Activated T-cell treated with anti-CD3 and anti-CD28 coated beads, Interleukin-2, amount 50 U/mL, for 4 hours (primary cell): ENCODE data around the gene INKA1. TPM values are rescaled to one million over a fixed set of nuclear protein-coding genes. Genes with fewer than 3 reads are reported as not detected.

ENCODE experiments used
- ATAC-seq, 2 donors: fragments of 200-7000 bp; cut with Tn5 transposase; one replicate each; pipeline ENCODE4 v1.10.0; 2021
- DNase-seq: peaks from one replicate; pipeline ENCODE4 v3.0.0-alpha.2; 2020
- H3K27me3 Mint-ChIP-seq: one replicate; pipeline ENCODE4 v1.8.0; 2021; ENCODE audit warnings: low read depth, mixed read lengths
- H3K36me3 Mint-ChIP-seq: one replicate; pipeline ENCODE4 v1.8.0; 2022; ENCODE audit warnings: mixed read lengths; ENCODE audit not compliant: insufficient read depth
- H3K4me1 Mint-ChIP-seq: one replicate; pipeline ENCODE4 v1.8.0; 2021; ENCODE audit warnings: low read depth, mixed read lengths
- H3K4me3 Mint-ChIP-seq: one replicate; pipeline ENCODE4 v1.8.0; 2021; ENCODE audit warnings: mild to moderate bottlenecking, moderate library complexity, mixed read lengths
- H3K9me3 Mint-ChIP-seq: one replicate; pipeline ENCODE4 v1.8.0; 2021; ENCODE audit warnings: mixed read lengths
- total RNA-seq, 3 donors: library from RNA; stranded (reverse); gene quantifications; one replicate each; pipeline ENCODE4 v1.2.1, GENCODE V29; 2021

Gene INKA1
- total RNA-seq, 3 donors from 2014 or later = 1.4 to 1.8 (median 1.4) TPM

- Mint-ChIP-seq H3K4me3 (no peak overlapping the region), H3K36me3 (no peaks in the 10 kb centered on the region)
- no peak for ATAC-seq
These were observed 9.5 kb upstream of the INKA1 start for GRCh38 chr3:49793486-49794085.

DNA sequence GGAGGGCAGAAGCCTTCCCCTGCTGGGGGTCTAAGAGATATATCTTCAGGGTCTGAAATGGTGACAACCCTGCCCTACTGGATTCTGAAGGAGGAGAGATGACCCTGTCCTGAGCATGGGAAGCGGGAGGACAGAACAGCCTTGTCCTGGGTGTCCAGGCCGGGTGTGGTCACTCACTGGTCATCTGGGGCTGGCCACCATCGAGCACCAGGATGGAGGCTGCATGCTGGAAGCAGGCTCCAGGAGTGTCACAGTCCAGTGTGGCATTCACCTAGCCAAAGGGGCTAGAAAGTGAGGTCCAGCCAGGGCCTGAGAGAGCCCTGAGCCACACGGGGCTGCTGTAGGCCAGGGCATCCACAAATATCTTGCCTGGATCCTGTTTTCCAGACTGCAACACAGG, 8.6 kb upstream of the INKA1 start:
- H3K27me3 Mint-ChIP-seq = no peaks in the 10 kb centered on the region
- no peaks in the 10 kb centered on the region for H3K9me3 Mint-ChIP-seq
- H3K4me3 Mint-ChIP-seq = no peak overlapping the region
- peaks cover 2% of the 10 kb centered on the region for H3K4me1 Mint-ChIP-seq
- no peak for ATAC-seq
- no peaks in the 10 kb centered on the region for H3K36me3 Mint-ChIP-seq
- DNase-seq = no peak

More at GRCh38 chr3:49793486-49794085, 9.5 kb upstream of the INKA1 start:
- peaks cover 2% of the 10 kb centered on the region for H3K4me1 Mint-ChIP-seq
- H3K27me3 Mint-ChIP-seq = no peaks in the 10 kb centered on the region
- DNase-seq = no peak
- H3K9me3 Mint-ChIP-seq = no peaks in the 10 kb centered on the region

DNA sequence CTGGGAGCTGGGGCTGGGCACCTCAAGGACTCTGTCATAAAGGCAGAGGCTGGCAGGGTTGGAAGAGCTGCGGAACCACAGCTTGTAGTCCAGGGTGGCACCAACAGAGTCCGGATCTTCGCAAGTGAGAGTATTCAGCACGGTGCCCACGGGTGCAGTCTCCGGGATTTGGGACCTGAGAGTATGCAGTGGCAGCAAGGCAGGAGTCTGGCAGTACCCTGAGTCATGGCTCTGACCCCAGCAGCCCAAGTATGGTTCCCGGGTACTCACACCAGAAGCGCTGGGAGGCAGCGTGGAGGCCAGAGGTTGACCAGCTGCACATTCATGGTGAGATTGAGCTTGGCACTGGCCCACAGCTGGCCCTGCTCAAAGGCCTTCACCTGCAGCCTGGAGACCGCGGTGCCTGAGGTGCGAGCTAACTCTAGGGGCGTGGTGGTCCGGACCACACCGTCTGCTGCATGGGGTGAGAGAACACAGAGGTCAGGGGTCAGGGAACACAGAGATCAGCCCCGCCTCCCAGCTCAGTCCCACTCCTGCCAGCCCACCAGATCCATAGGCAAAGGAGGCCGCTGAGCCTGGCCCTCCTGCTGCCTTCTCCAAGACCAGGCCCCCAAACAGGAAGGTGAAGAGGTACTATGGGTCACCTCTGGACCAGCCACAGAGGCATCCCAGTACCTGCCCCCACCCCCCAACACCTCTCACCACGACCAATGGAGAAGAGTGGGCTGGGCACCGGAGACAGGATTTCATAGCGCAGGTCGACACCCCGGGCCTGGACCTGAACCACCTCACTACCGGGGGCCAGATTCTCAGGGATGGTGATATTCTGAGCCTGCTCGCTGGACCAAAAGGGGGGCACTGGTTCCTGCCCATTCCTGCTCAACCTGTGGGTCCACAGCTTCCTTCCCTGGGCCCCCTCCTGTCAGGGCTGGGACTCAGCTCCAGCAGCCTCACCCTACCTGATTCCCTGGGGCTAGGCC, 7.8 kb upstream of the INKA1 start:
- Mint-ChIP-seq H3K27me3 (no peaks in the 10 kb centered on the region), H3K4me3 (no peak overlapping the region), H3K4me1 (no peaks in the 10 kb centered on the region), H3K9me3 (no peaks in the 10 kb centered on the region), H3K36me3 (no peaks in the 10 kb centered on the region)
- ATAC-seq = no peak
- DNase-seq = no peak

DNA sequence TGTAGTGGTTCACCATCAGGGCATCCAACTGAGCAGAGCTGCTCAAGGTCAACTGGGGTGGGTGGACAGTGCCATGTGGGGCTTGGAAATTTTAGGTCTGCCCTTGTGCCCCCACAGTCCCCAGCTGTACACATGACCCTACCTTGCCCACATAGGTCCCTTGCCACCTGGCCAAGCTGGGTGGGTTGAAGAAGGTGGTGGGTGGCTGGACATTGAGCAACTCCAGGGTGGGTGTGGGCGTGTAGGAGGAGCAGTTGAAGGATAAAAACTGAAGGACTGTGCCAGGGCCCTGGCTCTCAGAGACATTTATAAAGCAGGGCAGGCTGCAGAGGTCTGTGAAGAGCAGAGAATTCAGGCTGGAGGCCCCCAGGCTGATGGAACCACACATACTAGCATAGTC, 4.0 kb upstream of the INKA1 start:
- H3K9me3 Mint-ChIP-seq = no peaks in the 10 kb centered on the region
- H3K4me1 Mint-ChIP-seq = peaks cover 7% of the 10 kb centered on the region
- no peak for DNase-seq
- no peaks in the 10 kb centered on the region for H3K27me3 Mint-ChIP-seq
- ATAC-seq = no peak
- no peak overlapping the region for H3K4me3 Mint-ChIP-seq
- H3K36me3 Mint-ChIP-seq = no peaks in the 10 kb centered on the region

- no peaks in the 10 kb centered on the region for H3K9me3 Mint-ChIP-seq
- no peaks in the 10 kb centered on the region for H3K36me3 Mint-ChIP-seq
- H3K27me3 Mint-ChIP-seq = no peaks in the 10 kb centered on the region
These were observed 3.3 kb upstream of the INKA1 start, which contains the start of gene CDHR4 for GRCh38 chr3:49799761-49800160. TSS of gene CDHR4 (minus strand) at chr3:49799873. CDS start at chr3:49799812, 61 bp downstream.

DNA sequence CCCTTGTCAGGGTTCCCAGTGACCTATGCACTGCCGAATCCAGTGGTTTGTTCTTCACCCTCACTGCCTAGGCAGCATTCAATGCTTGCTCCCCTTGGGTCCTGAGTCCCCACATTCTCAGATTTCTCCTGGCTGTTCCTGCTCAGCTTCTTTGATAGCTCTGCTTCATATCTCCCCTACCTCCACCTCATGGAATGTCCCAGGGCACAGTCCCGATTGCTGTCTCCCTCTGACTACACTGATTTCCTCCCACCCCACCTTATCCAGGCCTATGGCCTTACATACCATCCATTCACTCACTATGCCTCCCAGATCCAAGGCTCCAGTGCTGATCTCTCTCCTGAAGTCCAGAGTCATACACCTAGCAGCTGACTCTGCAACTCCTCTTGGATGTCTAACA, 1.9 kb upstream of the INKA1 start:
- Mint-ChIP-seq H3K36me3 (no peaks in the 10 kb centered on the region), H3K4me1 (peaks cover 20% of the 10 kb centered on the region), H3K27me3 (no peaks in the 10 kb centered on the region), H3K9me3 (no peaks in the 10 kb centered on the region), H3K4me3 (peak overlapping the region; percentile 2)
- DNase-seq = no peak
- no peak for ATAC-seq

More at GRCh38 chr3:49799761-49800160, 3.3 kb upstream of the INKA1 start, which contains the start of gene CDHR4:
- no peak within 1 kb of the TSS for H3K4me3 Mint-ChIP-seq
- ATAC-seq (no peak), DNase-seq (no peak)
- H3K4me1 Mint-ChIP-seq = peaks cover 10% of the 10 kb centered on the region

DNA sequence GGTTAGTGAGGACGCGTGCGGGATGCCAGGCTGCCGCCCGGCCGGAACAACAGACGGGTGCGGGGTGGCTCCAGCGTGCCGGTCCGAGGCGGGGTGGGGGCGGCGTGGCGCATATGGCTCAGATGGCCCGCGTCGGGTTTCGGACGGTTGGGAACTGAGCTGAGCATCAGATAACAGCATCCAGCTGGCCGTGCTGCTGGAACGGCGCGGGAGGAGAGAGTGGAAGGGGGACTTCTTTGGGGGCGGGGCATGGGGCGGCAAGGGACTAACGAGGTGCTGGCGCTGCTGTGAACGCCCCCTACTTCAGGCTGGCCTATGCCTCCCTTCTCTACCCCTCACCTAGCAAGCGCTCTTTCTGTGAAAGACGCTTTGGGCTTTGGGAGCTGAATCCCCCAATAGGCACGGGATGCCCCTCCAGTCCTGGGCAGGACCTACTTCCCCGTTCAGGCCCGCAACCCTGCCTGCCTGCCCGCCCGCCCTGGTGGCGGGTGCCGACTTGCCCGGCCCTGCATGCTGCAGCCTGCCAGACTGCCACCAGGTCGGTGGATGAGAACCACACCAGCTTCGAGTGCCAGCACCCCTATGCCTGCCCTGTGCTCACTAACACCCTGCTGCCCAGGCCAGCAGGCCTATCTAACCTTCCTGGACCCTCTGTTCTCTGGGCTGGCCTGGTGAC, 542 bp downstream of the INKA1 start:
- Mint-ChIP-seq H3K4me1 (peaks cover 44% of the 10 kb centered on the region), H3K4me3 (peak overlapping the region; percentile 85), H3K36me3 (no peaks in the 10 kb centered on the region), H3K9me3 (no peaks in the 10 kb centered on the region), H3K27me3 (no peaks in the 10 kb centered on the region)
- DNase-seq (peak; percentile 28), ATAC-seq (peak; percentile 27 to 31)

GRCh38 chr3:49804141-49805041, 1.3 kb downstream of the INKA1 start:
- ATAC-seq = no peak
- H3K36me3 Mint-ChIP-seq = no peaks in the 10 kb centered on the region
- H3K4me1 Mint-ChIP-seq = peaks cover 44% of the 10 kb centered on the region
- peak overlapping the region; percentile 85 for H3K4me3 Mint-ChIP-seq
- no peaks in the 10 kb centered on the region for H3K27me3 Mint-ChIP-seq
- H3K9me3 Mint-ChIP-seq = no peaks in the 10 kb centered on the region
- no peak for DNase-seq

- Mint-ChIP-seq H3K36me3 (peaks cover 9% of the 10 kb centered on the region), H3K4me3 (no peak overlapping the region)
These were observed 2.3 kb downstream of the INKA1 start for GRCh38 chr3:49805367-49805782.

DNA sequence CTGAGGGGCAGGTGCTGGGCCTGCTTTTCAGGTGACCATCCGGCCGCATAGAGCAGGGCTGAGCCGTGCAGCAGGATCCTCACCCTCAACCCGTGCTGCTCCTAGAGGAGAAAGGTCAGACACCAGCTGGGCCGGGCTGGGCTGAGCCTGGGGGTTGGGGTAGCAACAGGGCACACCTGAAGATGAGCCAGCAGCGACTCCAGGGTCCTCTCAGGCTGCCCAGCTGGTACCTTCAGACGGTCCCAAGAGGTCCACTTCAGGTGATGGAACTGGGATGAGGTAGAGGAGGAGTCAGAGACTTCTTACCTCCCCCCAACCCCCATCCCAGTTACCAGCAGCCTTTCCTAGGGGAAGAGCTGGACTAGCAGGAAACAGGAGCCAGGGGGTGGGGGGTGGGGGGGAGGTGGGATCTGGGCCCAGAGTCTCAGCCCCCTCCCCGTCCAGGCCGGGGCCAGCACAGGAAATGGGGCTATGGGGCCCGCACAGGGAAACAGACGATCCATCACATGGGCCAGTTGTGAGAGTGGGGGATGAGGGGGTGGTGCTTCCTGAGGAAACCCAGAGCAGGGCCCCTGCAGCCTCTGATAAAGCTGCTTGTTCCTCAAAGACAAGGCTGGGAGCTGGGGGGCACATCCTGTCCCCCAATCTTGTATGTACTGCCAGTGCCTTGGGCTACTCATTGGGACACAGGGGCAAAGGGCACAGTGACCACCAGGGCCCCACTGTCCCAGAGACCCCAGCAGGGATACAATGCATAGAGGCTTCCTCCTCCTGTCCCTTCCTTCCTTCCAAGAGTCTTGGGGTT, 3.0 kb downstream of the INKA1 start:
- Mint-ChIP-seq H3K27me3 (no peaks in the 10 kb centered on the region), H3K9me3 (no peaks in the 10 kb centered on the region), H3K36me3 (peaks cover 11% of the 10 kb centered on the region), H3K4me3 (no peak overlapping the region), H3K4me1 (peaks cover 44% of the 10 kb centered on the region)
- ATAC-seq (no peak), DNase-seq (no peak)

More at GRCh38 chr3:49805367-49805782, 2.3 kb downstream of the INKA1 start:
- peaks cover 44% of the 10 kb centered on the region for H3K4me1 Mint-ChIP-seq
- H3K27me3 Mint-ChIP-seq = no peaks in the 10 kb centered on the region
- no peaks in the 10 kb centered on the region for H3K9me3 Mint-ChIP-seq
- ATAC-seq (no peak), DNase-seq (no peak)

DNA sequence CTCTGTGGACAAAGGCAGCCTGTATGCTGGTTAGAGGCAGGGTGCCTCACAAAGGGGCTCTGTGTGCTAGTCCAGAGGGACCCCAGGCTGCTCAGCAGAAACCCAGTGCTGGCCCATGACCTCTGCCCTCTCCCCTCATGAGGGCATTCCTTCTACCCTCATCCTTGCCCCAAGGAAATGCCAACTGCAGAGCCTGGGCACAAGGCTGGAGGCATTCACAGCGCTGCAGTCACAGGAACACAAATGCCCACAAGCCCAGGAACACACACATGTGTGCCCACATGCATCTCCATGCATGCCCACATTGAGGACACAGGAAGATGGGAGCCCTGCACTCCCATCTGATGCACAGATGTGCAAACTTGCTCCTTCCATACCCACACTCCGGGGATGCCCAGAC, 3.8 kb downstream of the INKA1 start:
- ATAC-seq = no peak
- no peaks in the 10 kb centered on the region for H3K27me3 Mint-ChIP-seq
- DNase-seq = no peak
- peaks cover 16% of the 10 kb centered on the region for H3K36me3 Mint-ChIP-seq
- H3K4me3 Mint-ChIP-seq = no peak overlapping the region
- no peaks in the 10 kb centered on the region for H3K9me3 Mint-ChIP-seq
- H3K4me1 Mint-ChIP-seq = peaks cover 49% of the 10 kb centered on the region

GRCh38 chr3:49807431-49808114, 4.5 kb downstream of the INKA1 start:
- DNase-seq (no peak), ATAC-seq (no peak)
- H3K9me3 Mint-ChIP-seq = no peaks in the 10 kb centered on the region
- no peaks in the 10 kb centered on the region for H3K27me3 Mint-ChIP-seq
- peaks cover 16% of the 10 kb centered on the region for H3K36me3 Mint-ChIP-seq
- peaks cover 51% of the 10 kb centered on the region for H3K4me1 Mint-ChIP-seq
- H3K4me3 Mint-ChIP-seq = no peak overlapping the region
